CD4-positive, alpha-beta T cell (primary cell): ENCODE results near the gene FBXL16. TPM values are rescaled to one million over a fixed set of nuclear protein-coding genes. Genes with fewer than 3 reads are reported as not detected.

Source experiments
- ATAC-seq: fragments of 200-7000 bp; cut with Tn5 transposase; one replicate; pipeline ENCODE4 v1.10.0; 2022; ENCODE audit warnings: mild to moderate bottlenecking; ENCODE audit not compliant: poor library complexity
- CTCF ChIA-PET: fragments of 350-600 bp; sonication (Branson Sonifier 250); formaldehyde crosslinking; loops from one replicate; lab custom pipeline; 2021; ENCODE audit warnings: antibody characterized with exemption, inconsistent platforms; lab: Charles Lee
- POLR2A ChIA-PET: fragments of 350-600 bp; sonication (Branson Sonifier 250); formaldehyde crosslinking; loops from one replicate; lab custom pipeline; 2021; ENCODE audit warnings: antibody characterized with exemption, inconsistent platforms; lab: Charles Lee
- DNase-seq, 14 experiments: peaks; one replicate each; pipeline ENCODE4 v3.0.0-alpha.2; 2013 to 2020; ENCODE audit warnings: mixed read lengths in 2 of 14
- H3K27ac ChIP-seq, 2 donors: one replicate each; pipeline versions ENCODE4 v1.5.1 to v1.7.0; 2013; ENCODE audit warnings: low read length in 2 of 2, low read depth in 1 of 2, mild to moderate bottlenecking in 1 of 2
- H3K27me3 ChIP-seq, 2 experiments: 1 replicate in 1 of 2; 2 replicates in 1 of 2; pipeline versions ENCODE4 v1.6.1 to v1.7.0; 2013; ENCODE audit warnings: low read length in 2 of 2, control low read depth in 1 of 2, mild to moderate bottlenecking in 1 of 2, moderate library complexity in 1 of 2; ENCODE audit not compliant: insufficient read depth in 2 of 2, control insufficient read depth in 1 of 2
- H3K36me3 ChIP-seq: one replicate; pipeline ENCODE4 v1.6.1; 2013; ENCODE audit warnings: low read length, control low read depth; ENCODE audit not compliant: insufficient read depth
- H3K4me1 ChIP-seq: one replicate; pipeline ENCODE4 v1.6.1; 2013; ENCODE audit warnings: low read length, control low read depth; ENCODE audit not compliant: insufficient read depth
- H3K4me3 ChIP-seq: one replicate; pipeline ENCODE4 v1.5.1; 2013; ENCODE audit warnings: mild to moderate bottlenecking, low read length, moderate library complexity
- H3K9me3 ChIP-seq, 2 experiments: 1 replicate in 1 of 2; 2 replicates in 1 of 2; pipeline versions ENCODE4 v1.6.1 to v1.7.0; 2013; ENCODE audit warnings: low read length in 2 of 2, mild to moderate bottlenecking in 2 of 2, control low read depth in 1 of 2, moderate library complexity in 1 of 2; ENCODE audit not compliant: control insufficient read depth in 1 of 2, insufficient read depth in 1 of 2
- H3K27ac Mint-ChIP-seq: one replicate; pipeline ENCODE4 v1.8.0; 2020; ENCODE audit warnings: mixed read lengths
- H3K27me3 Mint-ChIP-seq: one replicate; pipeline ENCODE4 v1.8.0; 2021; ENCODE audit warnings: mixed read lengths
- H3K36me3 Mint-ChIP-seq: one replicate; pipeline ENCODE4 v1.8.0; 2021; ENCODE audit warnings: low read depth, mixed read lengths
- H3K4me1 Mint-ChIP-seq: one replicate; pipeline ENCODE4 v1.8.0; 2021; ENCODE audit warnings: low read depth, mixed read lengths
- H3K4me3 Mint-ChIP-seq: one replicate; pipeline ENCODE4 v1.8.0; 2020; ENCODE audit warnings: mild to moderate bottlenecking, mixed read lengths
- H3K9me3 Mint-ChIP-seq: one replicate; pipeline ENCODE4 v1.8.0; 2020; ENCODE audit warnings: mixed read lengths
- CTCF ChIP-seq: fragments of 200-600 bp; IDR thresholded peaks from one replicate; pipeline ENCODE4 v1.8.0; 2022; ENCODE audit warnings: antibody characterized with exemption, mild to moderate bottlenecking
- intact Hi-C, 2 experiments: fragments of 100-400 bp; cut with DNase I in 1 of 2; cut with micrococcal nuclease in 1 of 2; formaldehyde crosslinking; loops; one replicate each; pipeline versions ENCODE4 v1.15.1 to v1.9.0; 2023 to 2025; cut with DNase I, micrococcal nuclease
- total RNA-seq, 174 experiments: library from RNA in 2 of 174; stranded (reverse) in 2 of 174; gene quantifications; one replicate each; pipeline ENCODE4 v1.2.3 and lab custom pipeline; 2021 to 2026

Gene FBXL16
- total RNA-seq, 2 experiments from 2014 or later, result 11.0 to 11.7 TPM

- CTCF ChIA-PET, result interaction anchor here (1.0 to 2.3 kb wide), 3 partner anchors 18 to 73 kb away, joined by 3 to 8 read pairs (median 3); partner anchors contain the start of genes CHTF18, CIAO3 and RPUSD1
- peak in 3 of 14 experiments; percentile 27 to 49 (median 46) for DNase-seq
These were observed 10.0 kb upstream of the FBXL16 start for GRCh38 chr16:715477-716199.

GRCh38 chr16:714558-715476 is 9.2 kb upstream of the FBXL16 start, which contains the start of gene METRN:
Gene METRN (plus strand): TSS chr16:715118. CDS start chr16:715290, 172 bp downstream.
- H3K4me3 Mint-ChIP-seq, result peak within 1 kb of the TSS; percentile 69

More at GRCh38 chr16:715477-716199, 10.0 kb upstream of the FBXL16 start:
- Histone ChIP-seq H3K27ac (no peak overlapping the region), H3K9me3 (peaks cover 0 to 12% of the 10 kb centered on the region in 2 experiments), H3K36me3 (no peaks in the 10 kb centered on the region), H3K27me3 (peaks cover 17 to 23% of the 10 kb centered on the region in 2 experiments), H3K4me1 (peaks cover 41% of the 10 kb centered on the region), H3K4me3 (no peak overlapping the region)
- Mint-ChIP-seq H3K27ac (no peak overlapping the region), H3K4me3 (peak overlapping the region; percentile 69), H3K4me1 (peaks cover 24% of the 10 kb centered on the region), H3K9me3 (no peaks in the 10 kb centered on the region), H3K36me3 (no peaks in the 10 kb centered on the region), H3K27me3 (peaks cover 14% of the 10 kb centered on the region)
- POLR2A ChIA-PET, result interaction anchor here (1.4 to 4.5 kb wide), 4 partner anchors 11 to 73 kb away, joined by 3 to 30 read pairs (median 14); partner anchors contain the start of genes CCDC78, CHTF18, HAGHL and RPUSD1
- no peak for ATAC-seq
- TF ChIP-seq CTCF, result no peak
- intact Hi-C loops, result loop anchor here in 1 of 2 experiments (2.0 kb wide), 1 partner anchor 13 kb away; no protein-coding TSS in a partner anchor

More at GRCh38 chr16:714558-715476, 9.2 kb upstream of the FBXL16 start, which contains the start of gene METRN:
- Mint-ChIP-seq H3K4me1 (peaks cover 18% of the 10 kb centered on the region), H3K27me3 (peaks cover 21% of the 10 kb centered on the region), H3K9me3 (no peaks in the 10 kb centered on the region), H3K27ac (no peak within 1 kb of the TSS), H3K36me3 (no peaks in the 10 kb centered on the region)
- DNase-seq, result peak; percentile 76 to 95 (median 88)
- ChIA-PET POLR2A (interaction anchor here (0.9 to 4.5 kb wide), 4 partner anchors 12 to 74 kb away, joined by 3 to 30 read pairs (median 14); partner anchors contain the start of genes CCDC78, CHTF18, HAGHL and RPUSD1), CTCF (interaction anchor here (1.2 to 2.3 kb wide), 2 partner anchors 26 to 74 kb away, joined by 3 to 8 read pairs; partner anchors contain the start of genes CHTF18, CIAO3 and RPUSD1)
- Histone ChIP-seq H3K27me3 (peaks cover 25 to 30% of the 10 kb centered on the region in 2 experiments), H3K4me3 (peak within 1 kb of the TSS; percentile 12), H3K36me3 (no peaks in the 10 kb centered on the region), H3K27ac (no peak within 1 kb of the TSS), H3K9me3 (peaks cover 0 to 19% of the 10 kb centered on the region in 2 experiments), H3K4me1 (peaks cover 33% of the 10 kb centered on the region)
- intact Hi-C loops, result loop anchor here in 1 of 2 experiments (2.0 to 5.0 kb wide), 3 partner anchors 14 to 477 kb away; no protein-coding TSS in a partner anchor
- ATAC-seq, result peak; percentile 92
- TF ChIP-seq CTCF, result no peak
